Trophoblast cell (in vitro differentiated cells and primary cell): ENCODE results near the gene CRABP2.
A peak's percentile ranks its signal among the peaks of the same experiment; 100 is the strongest.

Experiments
- DNase-seq, 2 donors: peaks; one replicate each; pipeline ENCODE4 v3.0.0-alpha.2; 2016
- H2AFZ ChIP-seq: 2 replicates; pipeline ENCODE4 v1.6.1; 2013; ENCODE audit warnings: low read length, moderate library complexity, mild to moderate bottlenecking; ENCODE audit not compliant: insufficient read depth, poor library complexity
- H2AK5ac ChIP-seq: 2 replicates; pipeline ENCODE4 v1.6.1; 2013; ENCODE audit warnings: mild to moderate bottlenecking, low read length
- H2BK120ac ChIP-seq: 2 replicates; pipeline ENCODE4 v1.6.1; 2013; ENCODE audit warnings: low read length, mild to moderate bottlenecking, moderate library complexity; ENCODE audit not compliant: insufficient read depth, poor library complexity
- H2BK12ac ChIP-seq: 2 replicates; pipeline ENCODE4 v1.6.1; 2013; ENCODE audit warnings: mild to moderate bottlenecking, low read length, moderate library complexity
- H2BK5ac ChIP-seq: 2 replicates; pipeline ENCODE4 v1.6.1; 2013; ENCODE audit warnings: low read length, low read depth, moderate library complexity, mild to moderate bottlenecking; ENCODE audit not compliant: poor library complexity
- H3K14ac ChIP-seq: 2 replicates; pipeline ENCODE4 v1.6.1; 2013; ENCODE audit warnings: mild to moderate bottlenecking, low read length
- H3K18ac ChIP-seq: 2 replicates; pipeline ENCODE4 v1.6.1; 2013; ENCODE audit warnings: mild to moderate bottlenecking, low read length
- H3K23ac ChIP-seq: 2 replicates; pipeline ENCODE4 v1.6.1; 2013; ENCODE audit warnings: low read length
- H3K27ac ChIP-seq: 2 replicates; pipeline ENCODE4 v1.5.1; 2013; ENCODE audit warnings: low read depth, mild to moderate bottlenecking, inconsistent platforms, low read length, moderate library complexity
- H3K27me3 ChIP-seq: 2 replicates; pipeline ENCODE4 v1.6.1; 2013; ENCODE audit warnings: inconsistent platforms, mild to moderate bottlenecking, low read length, moderate library complexity; ENCODE audit not compliant: insufficient read depth
- H3K36me3 ChIP-seq, 2 experiments: 1 replicate in 1 of 2; 2 replicates in 1 of 2; pipeline ENCODE4 v1.6.1; 2013; ENCODE audit warnings: low read length in 2 of 2, mild to moderate bottlenecking in 2 of 2, moderate library complexity in 1 of 2; ENCODE audit not compliant: insufficient read depth in 2 of 2, control insufficient read depth in 1 of 2
- H3K4ac ChIP-seq: 2 replicates; pipeline ENCODE4 v1.6.1; 2013; ENCODE audit warnings: low read depth, mild to moderate bottlenecking, low read length, moderate library complexity
- H3K4me1 ChIP-seq, 2 experiments: 1 replicate in 1 of 2; 2 replicates in 1 of 2; pipeline ENCODE4 v1.6.1; 2013; ENCODE audit warnings: low read length in 2 of 2, mild to moderate bottlenecking in 2 of 2, moderate library complexity in 1 of 2; ENCODE audit not compliant: insufficient read depth in 2 of 2, control insufficient read depth in 1 of 2
- H3K4me2 ChIP-seq: 2 replicates; pipeline ENCODE4 v1.6.1; 2013; ENCODE audit warnings: inconsistent platforms, mild to moderate bottlenecking, low read length, moderate library complexity
- H3K4me3 ChIP-seq: 2 replicates; pipeline ENCODE4 v1.5.1; 2013; ENCODE audit warnings: mild to moderate bottlenecking, low read depth, low read length, inconsistent platforms
- H3K79me1 ChIP-seq: one replicate; pipeline ENCODE4 v1.6.1; 2013; ENCODE audit warnings: low read length
- H3K79me2 ChIP-seq: 2 replicates; pipeline ENCODE4 v1.6.1; 2013; ENCODE audit warnings: low read length, mild to moderate bottlenecking; ENCODE audit not compliant: control insufficient read depth, insufficient read depth, poor library complexity
- H3K9ac ChIP-seq: 2 replicates; pipeline ENCODE4 v1.6.1; 2013; ENCODE audit warnings: mild to moderate bottlenecking, low read length
- H3K9me3 ChIP-seq: 2 replicates; pipeline ENCODE4 v1.6.1; 2013; ENCODE audit warnings: low read depth, mild to moderate bottlenecking, control low read depth, inconsistent platforms, low read length; ENCODE audit not compliant: insufficient read depth
- H4K12ac ChIP-seq: 2 replicates; pipeline ENCODE4 v1.6.1; 2013; ENCODE audit warnings: low read depth, mild to moderate bottlenecking, low read length, moderate library complexity
- H4K8ac ChIP-seq: 2 replicates; pipeline ENCODE4 v1.6.1; 2013; ENCODE audit warnings: low read depth, mild to moderate bottlenecking, low read length, moderate library complexity
- H4K91ac ChIP-seq: one replicate; pipeline ENCODE4 v1.6.1; 2013; ENCODE audit warnings: low read depth, mild to moderate bottlenecking, low read length, moderate library complexity
- WGBS: extraction: QIAGEN DNeasy Blood & Tissue Kit; methylation state at CpG from one replicate; pipeline ENCODE4 v1.1.7; 2013; ENCODE audit warnings: missing lambda C conversion rate; ENCODE audit not compliant: insufficient read length, insufficient coverage; ENCODE audit errors: extremely low coverage; 5-methylcytosine and 5-hydroxymethylcytosine counted together

CRABP2 gene

DNA sequence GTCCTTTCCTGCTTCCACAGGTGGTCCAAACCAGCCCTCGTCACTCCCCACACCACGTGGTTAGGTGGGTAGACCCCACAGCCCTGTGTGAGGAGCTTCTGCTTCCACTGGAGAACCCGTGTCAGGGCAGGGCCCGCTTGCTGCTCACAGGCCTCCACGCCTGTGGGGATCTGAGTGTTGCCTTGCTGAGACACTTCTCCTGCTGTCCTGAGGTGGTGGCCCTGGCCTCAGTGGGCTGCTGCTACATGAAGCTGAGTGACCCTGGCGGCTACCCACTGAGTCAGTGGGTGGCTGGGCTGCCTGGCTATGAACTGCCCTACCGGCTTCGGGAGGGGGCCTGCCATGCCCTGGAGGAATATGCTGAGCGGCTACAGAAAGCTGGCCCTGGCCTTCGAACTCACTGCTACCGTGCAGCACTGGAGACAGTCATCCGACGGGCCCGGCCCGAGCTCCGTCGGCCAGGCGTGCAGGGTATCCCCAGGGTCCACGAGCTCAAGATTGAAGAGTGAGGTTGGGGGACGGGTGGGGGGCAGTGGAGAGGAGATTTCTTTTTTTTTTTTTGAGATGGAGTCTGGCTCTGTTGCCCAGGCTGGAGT lies 28.7 kb upstream of the CRABP2 start:
- no peak overlapping the region for H3K14ac ChIP-seq
- H4K12ac ChIP-seq: no peak overlapping the region
- H3K18ac ChIP-seq: no peak overlapping the region
- no peak for DNase-seq
- no peaks in the 10 kb centered on the region for H3K79me2 ChIP-seq
- no peak overlapping the region for H3K27ac ChIP-seq
- no peak overlapping the region for H2BK120ac ChIP-seq
- H3K4me2 ChIP-seq: no peak overlapping the region
- no peak overlapping the region for H2AFZ ChIP-seq
- H2BK5ac ChIP-seq: no peak overlapping the region
- peaks cover 22 to 43% of the 10 kb centered on the region in 2 experiments for H3K36me3 ChIP-seq
- H2AK5ac ChIP-seq: no peak overlapping the region
- no peaks in the 10 kb centered on the region for H3K4me1 ChIP-seq
- no CpG with 5 or more reads among the region's 20 CpGs for WGBS
- no peaks in the 10 kb centered on the region for H3K27me3 ChIP-seq
- no peak overlapping the region for H4K91ac ChIP-seq
- no peaks in the 10 kb centered on the region for H3K9me3 ChIP-seq
- H3K4me3 ChIP-seq: no peak overlapping the region
- H2BK12ac ChIP-seq: no peak overlapping the region
- H3K4ac ChIP-seq: no peak overlapping the region
- H3K23ac ChIP-seq: no peak overlapping the region
- no peak overlapping the region for H4K8ac ChIP-seq
- peaks cover under 1% of the 10 kb centered on the region for H3K79me1 ChIP-seq
- no peak overlapping the region for H3K9ac ChIP-seq

DNA sequence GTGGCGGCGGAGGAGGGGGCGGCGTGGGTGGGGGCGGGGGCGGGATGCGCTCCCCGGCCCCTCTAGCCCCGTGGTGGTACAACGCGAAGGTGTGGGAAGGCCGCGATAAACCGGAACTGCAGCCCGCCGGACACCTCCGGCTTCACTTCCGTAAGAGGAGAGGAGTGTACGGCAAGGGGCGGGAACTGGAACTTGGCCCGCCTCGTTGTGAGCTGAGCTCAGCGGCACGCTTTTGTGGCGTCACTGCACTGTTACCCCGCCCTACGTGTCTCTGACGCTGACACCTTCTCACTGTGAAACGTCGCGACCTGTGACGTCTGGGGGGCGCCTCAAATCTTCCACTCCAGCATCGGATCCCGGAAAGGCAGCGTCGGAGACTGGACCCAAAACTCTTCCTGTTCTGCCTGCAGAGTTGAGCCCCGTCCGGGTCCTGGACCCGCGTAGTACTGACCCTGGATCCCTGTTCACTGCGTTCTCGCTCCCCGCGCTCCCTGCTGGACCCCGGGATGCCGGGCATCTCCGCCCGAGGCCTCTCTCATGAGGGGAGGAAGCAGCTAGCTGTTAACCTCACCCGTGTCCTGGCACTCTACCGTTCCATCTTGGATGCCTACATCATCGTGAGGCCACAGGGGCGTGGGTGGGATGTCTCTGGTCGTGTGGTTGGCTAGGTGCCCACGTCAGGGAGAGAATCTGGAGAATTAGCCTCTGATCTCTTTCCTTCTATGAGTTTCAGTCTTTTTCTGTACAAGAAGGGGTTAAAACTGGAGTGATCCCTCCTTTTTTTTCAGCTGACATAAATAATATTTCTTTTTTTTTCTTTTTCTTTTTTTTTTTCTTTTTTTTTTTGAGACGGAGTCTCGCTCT lies 23.4 kb upstream of the CRABP2 start, which contains the start of gene ISG20L2:
Gene ISG20L2, minus strand, starts transcription at position 168 of the 864 bp plus-strand sequence. CDS start 1,114 bp downstream, outside the sequence.
- Histone ChIP-seq H3K18ac (peak within 1 kb of the TSS; percentile 39), H2BK12ac (no peak within 1 kb of the TSS), H3K27ac (peak within 1 kb of the TSS; percentile 35), H3K4ac (peak within 1 kb of the TSS; percentile 61), H2AFZ (peak within 1 kb of the TSS; percentile 72), H3K4me3 (peak within 1 kb of the TSS; percentile 97), H4K91ac (peak within 1 kb of the TSS; percentile 76), H2BK120ac (peak within 1 kb of the TSS; percentile 7), H4K8ac (peak within 1 kb of the TSS; percentile 82), H3K4me1 (peaks cover 8 to 21% of the 10 kb centered on the region in 2 experiments), H3K36me3 (peaks cover 7 to 23% of the 10 kb centered on the region in 2 experiments), H3K14ac (peak within 1 kb of the TSS; percentile 78), H2BK5ac (peak within 1 kb of the TSS; percentile 60), H4K12ac (peak within 1 kb of the TSS; percentile 59), H3K27me3 (no peaks in the 10 kb centered on the region), H3K79me1 (peaks cover 7% of the 10 kb centered on the region), H3K9ac (peak within 1 kb of the TSS; percentile 97), H3K4me2 (peak within 1 kb of the TSS; percentile 99), H3K9me3 (peaks cover 2% of the 10 kb centered on the region), H3K79me2 (peaks cover 6% of the 10 kb centered on the region), H2AK5ac (peak within 1 kb of the TSS; percentile 8), H3K23ac (no peak within 1 kb of the TSS)
- peak; percentile 98 for DNase-seq
- WGBS: no CpG with 5 or more reads among the region's 57 CpGs

DNA sequence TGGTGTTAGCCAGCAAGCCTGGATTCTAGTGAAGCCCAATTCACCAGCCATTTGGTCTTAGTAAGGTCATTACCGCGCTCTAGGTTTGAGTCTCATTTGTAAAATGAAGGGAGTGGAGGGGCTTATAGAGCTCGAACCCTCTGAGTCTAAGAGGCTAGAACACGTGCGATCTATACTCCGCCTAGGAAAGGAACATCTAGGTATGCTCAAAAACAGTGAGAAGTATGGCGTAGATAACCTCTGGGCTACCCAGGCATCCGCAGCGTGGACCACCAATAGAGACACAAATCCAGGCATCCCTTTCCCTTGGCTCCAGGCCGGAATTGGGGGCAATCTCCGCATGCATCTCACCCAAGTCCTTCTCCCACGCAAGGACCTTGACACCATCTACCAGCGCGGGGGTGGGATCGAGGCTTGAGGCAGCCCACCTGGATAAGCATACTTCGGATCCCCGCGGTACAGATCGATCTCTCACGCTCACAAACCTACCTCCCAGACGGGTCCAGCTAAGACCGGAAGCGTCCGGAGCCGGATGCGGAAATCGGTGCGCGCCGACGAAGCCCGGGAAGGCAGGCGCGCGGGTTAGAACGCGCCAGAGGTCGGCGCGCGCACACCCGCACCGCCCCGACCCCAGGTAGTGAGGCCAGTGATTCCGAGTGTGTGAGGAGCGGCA lies 22.7 kb upstream of the CRABP2 start, which contains the start of gene METTL25B:
Gene METTL25B, plus strand, starts transcription at position 544 of the 673 bp plus-strand sequence. CDS start 636 bp downstream, outside the sequence.
- Histone ChIP-seq H3K4ac (peak within 1 kb of the TSS; percentile 61), H3K9ac (peak within 1 kb of the TSS; percentile 97), H4K12ac (peak within 1 kb of the TSS; percentile 59), H2BK5ac (peak within 1 kb of the TSS; percentile 60), H3K18ac (peak within 1 kb of the TSS; percentile 39), H2BK120ac (peak within 1 kb of the TSS; percentile 7), H2AFZ (peak within 1 kb of the TSS; percentile 72), H3K9me3 (peaks cover 2% of the 10 kb centered on the region), H4K91ac (peak within 1 kb of the TSS; percentile 76), H2BK12ac (no peak within 1 kb of the TSS), H3K4me2 (peak within 1 kb of the TSS; percentile 99), H3K27me3 (no peaks in the 10 kb centered on the region), H3K4me1 (peaks cover 8 to 21% of the 10 kb centered on the region in 2 experiments), H3K36me3 (peaks cover 12 to 25% of the 10 kb centered on the region in 2 experiments), H3K27ac (peak within 1 kb of the TSS; percentile 35), H3K79me1 (peaks cover 7% of the 10 kb centered on the region), H3K14ac (peak within 1 kb of the TSS; percentile 78), H2AK5ac (peak within 1 kb of the TSS; percentile 8), H4K8ac (peak within 1 kb of the TSS; percentile 82), H3K23ac (no peak within 1 kb of the TSS), H3K79me2 (peaks cover 6% of the 10 kb centered on the region), H3K4me3 (peak within 1 kb of the TSS; percentile 97)
- no CpG with 5 or more reads among the region's 46 CpGs for WGBS
- peak; percentile 75 to 83 for DNase-seq

DNA sequence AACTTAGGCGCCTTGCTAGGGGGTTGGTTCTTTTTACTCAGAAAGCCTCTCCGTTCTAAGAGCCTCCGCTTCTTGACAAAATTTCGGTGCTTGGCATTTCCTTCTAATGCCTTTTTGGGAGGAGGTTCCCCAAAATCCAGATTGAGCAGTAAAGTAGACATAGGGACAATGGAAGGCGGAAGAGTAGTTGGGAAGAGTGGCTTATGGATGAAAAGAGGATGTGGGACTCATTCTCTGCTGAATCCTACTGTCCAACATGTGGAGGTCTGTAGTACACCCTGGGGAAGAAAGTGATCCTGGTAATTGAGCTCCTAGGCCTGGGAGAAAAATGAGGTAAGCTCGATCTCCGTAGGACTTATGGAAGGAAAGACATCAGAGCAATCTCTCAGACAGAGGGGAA lies 22.1 kb upstream of the CRABP2 start:
- H3K79me2 ChIP-seq: peaks cover 6% of the 10 kb centered on the region
- peak overlapping the region; percentile 49 for H3K4ac ChIP-seq
- H2AK5ac ChIP-seq: no peak overlapping the region
- H3K79me1 ChIP-seq: peaks cover 7% of the 10 kb centered on the region
- H3K9me3 ChIP-seq: peaks cover 2% of the 10 kb centered on the region
- peak overlapping the region; percentile 97 for H3K9ac ChIP-seq
- peaks cover 8 to 21% of the 10 kb centered on the region in 2 experiments for H3K4me1 ChIP-seq
- H3K14ac ChIP-seq: no peak overlapping the region
- H4K8ac ChIP-seq: no peak overlapping the region
- DNase-seq: no peak
- H3K4me3 ChIP-seq: peak overlapping the region; percentile 97
- no peak overlapping the region for H3K23ac ChIP-seq
- no CpG with 5 or more reads among the region's 7 CpGs for WGBS
- no peaks in the 10 kb centered on the region for H3K27me3 ChIP-seq
- H2BK12ac ChIP-seq: no peak overlapping the region
- H2BK5ac ChIP-seq: no peak overlapping the region
- no peak overlapping the region for H4K12ac ChIP-seq
- no peak overlapping the region for H2BK120ac ChIP-seq
- H2AFZ ChIP-seq: no peak overlapping the region
- H3K4me2 ChIP-seq: peak overlapping the region; percentile 99
- H4K91ac ChIP-seq: no peak overlapping the region
- H3K18ac ChIP-seq: no peak overlapping the region
- H3K27ac ChIP-seq: no peak overlapping the region
- H3K36me3 ChIP-seq: peaks cover 15 to 30% of the 10 kb centered on the region in 2 experiments
